K562 (cell line): ENCODE data around the gene HMGCL. TPM values are rescaled to one million over a fixed set of nuclear protein-coding genes. Genes with fewer than 3 reads are reported as not detected.

Source experiments
- ATAC-seq: fragments of 200-7000 bp; cut with Tn5 transposase; 3 replicates; pipeline ENCODE4 v1.9.1; 2020; ENCODE audit warnings: moderate library complexity
- BruUV-seq: library from RNA; stranded (reverse); fragments of 400-500 nt; replicated peaks from 2 replicates; lab custom pipeline; 2021; lab: Mats Ljungman, UMichigan
- CTCF ChIA-PET: fragments of 300-600 bp; formaldehyde crosslinking; extraction: SDS; loops from one replicate; lab custom pipeline; 2021; ENCODE audit warnings: low intra/inter-chr PET ratio; lab: Yijun Ruan, JAX
- POLR2A ChIA-PET: fragments of 300-600, 350-650 bp; sonication (Branson Sonifier 250); formaldehyde crosslinking; extraction: SDS; loops from one replicate; lab custom pipeline; 2021; ENCODE audit warnings: antibody characterized with exemption, inconsistent platforms; lab: Yijun Ruan, JAX
- DNase-seq, 4 experiments: peaks; one replicate each; pipeline versions ENCODE4 v3.0.0 to v3.0.0-alpha.2; 2011 to 2018; ENCODE audit warnings: low spot score in 3 of 4, mixed read lengths in 3 of 4; ENCODE audit errors: extremely low read depth in 1 of 4
- FAIRE-seq: peaks from 2 replicates; lab custom pipeline; 2011; peaks lifted over from hg19 to GRCh38; lab: Jason Lieb, UNC
- H2AFZ ChIP-seq: 2 replicates; pipeline ENCODE4 v1.6.0; 2011; ENCODE audit warnings: low read depth, low read length, control low read depth, inconsistent platforms
- H3K27ac ChIP-seq: fragments of 200-600 bp; 3 replicates; pipeline ENCODE4 v1.8.0; 2011; ENCODE audit warnings: low read depth, mild to moderate bottlenecking, control low read depth, inconsistent platforms, low read length, moderate library complexity, mixed read lengths; ENCODE audit errors: extremely low read depth
- H3K27me3 ChIP-seq, 2 experiments: fragments of 300-600 bp in 1 of 2; 2 replicates in 1 of 2; 3 replicates in 1 of 2; pipeline versions ENCODE4 v1.6.0 to v1.8.0; 2011; ENCODE audit warnings: inconsistent platforms in 2 of 2, low read length in 2 of 2, mild to moderate bottlenecking in 1 of 2, mixed read lengths in 1 of 2, moderate library complexity in 1 of 2; ENCODE audit not compliant: control insufficient read depth in 2 of 2, insufficient read depth in 2 of 2
- H3K36me3 ChIP-seq: fragments of 300-600 bp; 3 replicates; pipeline ENCODE4 v1.8.0; 2011; ENCODE audit warnings: mild to moderate bottlenecking, low read length, inconsistent platforms; ENCODE audit not compliant: control insufficient read depth, insufficient read depth
- H3K4me1 ChIP-seq, 2 experiments: fragments of 200-600 bp in 1 of 2; replicated peaks in 1 of 2; 2 replicates in 1 of 2; 3 replicates in 1 of 2; pipeline versions ENCODE4 v1.5.1 to v1.8.0; 2011; ENCODE audit warnings: inconsistent platforms in 2 of 2, low read length in 2 of 2, mild to moderate bottlenecking in 1 of 2, mixed read lengths in 1 of 2, moderate library complexity in 1 of 2; ENCODE audit not compliant: control insufficient read depth in 2 of 2, insufficient read depth in 2 of 2
- H3K4me2 ChIP-seq: 2 replicates; pipeline ENCODE4 v1.6.1; 2011; ENCODE audit warnings: low read length, control low read depth, inconsistent platforms, mixed read lengths; ENCODE audit not compliant: insufficient read depth
- H3K4me3 ChIP-seq: fragments of 200-600 bp; sonication (generic), shearing (Covaris generic); 2 replicates; pipeline ENCODE4 v1.5.1; 2016; ENCODE audit warnings: control low read depth, inconsistent platforms
- H3K79me2 ChIP-seq: fragments of 200-600 bp; 3 replicates; pipeline ENCODE4 v1.8.0; 2011; ENCODE audit warnings: low read length, inconsistent platforms; ENCODE audit not compliant: control insufficient read depth, insufficient read depth
- H3K9ac ChIP-seq, 2 experiments: 2 replicates each; pipeline versions ENCODE4 v1.6.0 to v1.6.1; 2011; ENCODE audit warnings: low read depth in 2 of 2, low read length in 2 of 2, control low read depth in 1 of 2, inconsistent platforms in 1 of 2, mild to moderate bottlenecking in 1 of 2, mixed read lengths in 1 of 2; ENCODE audit not compliant: insufficient read depth in 1 of 2
- H3K9me1 ChIP-seq: one replicate; pipeline ENCODE4 v1.6.0; 2011; ENCODE audit warnings: inconsistent platforms, mild to moderate bottlenecking, low read length, moderate library complexity; ENCODE audit not compliant: control insufficient read depth, insufficient read depth
- H3K9me3 ChIP-seq: replicated peaks from 2 replicates; pipeline ENCODE4 v1.5.1; 2011; ENCODE audit warnings: low read depth, low read length, inconsistent platforms; ENCODE audit not compliant: control insufficient read depth, insufficient read depth
- H4K20me1 ChIP-seq: replicated peaks from 2 replicates; pipeline ENCODE4 v1.6.1; 2011; ENCODE audit warnings: low read length, inconsistent platforms, mixed read lengths; ENCODE audit not compliant: control insufficient read depth, insufficient read depth
- C11orf30 ChIP-seq: fragments of 450-650 bp; IDR thresholded peaks from 2 replicates; pipeline ENCODE4 v1.6.1; 2016; ENCODE audit warnings: low read depth, mild to moderate bottlenecking
- E2F3 ChIP-seq: fragments of 250-450 bp; sonication (Bioruptor Pico); IDR thresholded peaks from 2 replicates; pipeline ENCODE4 v1.4.0; 2020; ENCODE audit warnings: mild to moderate bottlenecking
- GABPA ChIP-seq: fragments of 200-800 bp; sonication (Bioruptor generic); conservative IDR thresholded peaks from 2 replicates; pipeline ENCODE4 v1.6.1; 2016; ENCODE audit warnings: low read depth, missing genetic modification characterization, missing compliant biosample characterization
- GTF2F1 ChIP-seq: IDR thresholded peaks from 2 replicates; pipeline ENCODE4 v1.6.1; 2011; ENCODE audit warnings: low read depth, low read length, improper control_type of control experiment
- MCM2 ChIP-seq: fragments of 450-650 bp; IDR thresholded peaks from 2 replicates; pipeline ENCODE4 v1.6.1; 2017; ENCODE audit warnings: low read depth, mild to moderate bottlenecking
- MEF2A ChIP-seq: IDR thresholded peaks from 2 replicates; pipeline ENCODE4 v1.6.1; 2011; ENCODE audit warnings: low read depth, mild to moderate bottlenecking, low read length, moderate library complexity; ENCODE audit not compliant: control insufficient read depth
- NFATC3 ChIP-seq: fragments of 450-650 bp; IDR thresholded peaks from 2 replicates; pipeline ENCODE4 v1.6.1; 2017; ENCODE audit warnings: mild to moderate bottlenecking
- PHF21A ChIP-seq: fragments of 450-650 bp; IDR thresholded peaks from 2 replicates; pipeline ENCODE4 v1.6.1; 2017; ENCODE audit warnings: low read depth, borderline replicate concordance
- THRAP3 ChIP-seq: fragments of 450-650 bp; IDR thresholded peaks from 2 replicates; pipeline ENCODE4 v1.6.1; 2016; ENCODE audit warnings: mild to moderate bottlenecking, inconsistent platforms, borderline replicate concordance
- TRIM28 ChIP-seq: fragments of 450-650 bp; IDR thresholded peaks from 2 replicates; pipeline ENCODE4 v1.6.1; 2017
- ZNF316 ChIP-seq: fragments of 450-650 bp; IDR thresholded peaks from 2 replicates; pipeline ENCODE4 v1.6.1; 2016
- ZNF76 ChIP-seq: fragments of 250-450 bp; sonication (Bioruptor Pico); IDR thresholded peaks from 2 replicates; pipeline ENCODE4 v1.4.0; 2020; ENCODE audit warnings: mild to moderate bottlenecking, moderate library complexity, borderline replicate concordance
- WGBS: fragments of 100-300 bp; shearing (Covaris generic); methylation state at CpG from one replicate; pipeline ENCODE4 v1.1.6; 2016; ENCODE audit warnings: low coverage, mixed read lengths; ENCODE audit not compliant: insufficient coverage; ENCODE audit errors: missing lambda C conversion rate; 5-methylcytosine and 5-hydroxymethylcytosine counted together
- in situ Hi-C: fragments of 300-500 bp; cut with MboI; formaldehyde crosslinking; loops from 4 replicates; pipeline ENCODE4 v1.15.0; 2018; ENCODE audit warnings: inconsistent platforms, mixed read lengths
- intact Hi-C: fragments of 100-400 bp; cut with micrococcal nuclease; formaldehyde crosslinking; loops from 2 replicates; pipeline ENCODE4 v1.14.2; 2022
- polyA plus RNA-seq, 8 experiments: library from polyadenylated mRNA; depleted of rRNA in 4 of 8; stranded (reverse) in 5 of 8; unstranded in 3 of 8; fragments of >200 nt; fragmentation: Nextera tagmentation in 2 of 8; fragmentation: Illumina TruSeq in 1 of 8; extraction: Ambion mirVana in 2 of 8; extraction: Trizol in 1 of 8; gene quantifications; 2 replicates each; pipeline versions ENCODE4 v1.2.1 to v1.2.3, GENCODE V29; 2011 to 2014; ENCODE audit warnings: inconsistent platforms in 1 of 8, missing spikeins in 1 of 8
- total RNA-seq, 7 experiments: library from RNA; depleted of rRNA in 6 of 7; stranded (reverse); fragments of >200 nt in 6 of 7; fragmentation: Illumina TruSeq in 2 of 7; extraction: Trizol in 2 of 7; gene quantifications; 2 replicates each; pipeline versions ENCODE4 v1.2.1 to v1.2.3, GENCODE V29; 2011 to 2021; ENCODE audit warnings: low replicate concordance in 1 of 7
- TF ChIP-seq, protein P1 (sequence below): fragments of 250-450 bp; sonication (Bioruptor Pico); IDR thresholded peaks from 2 replicates; pipeline ENCODE4 v1.4.0; 2020; ENCODE audit warnings: mild to moderate bottlenecking, moderate library complexity

Gene HMGCL
- total and polyA plus RNA-seq, 9 of the 15 experiments (the other 6 are each of a cell fraction or from before 2014, with no cell fraction given): 18.0 to 82.2 (median 24.2) TPM

DNA sequence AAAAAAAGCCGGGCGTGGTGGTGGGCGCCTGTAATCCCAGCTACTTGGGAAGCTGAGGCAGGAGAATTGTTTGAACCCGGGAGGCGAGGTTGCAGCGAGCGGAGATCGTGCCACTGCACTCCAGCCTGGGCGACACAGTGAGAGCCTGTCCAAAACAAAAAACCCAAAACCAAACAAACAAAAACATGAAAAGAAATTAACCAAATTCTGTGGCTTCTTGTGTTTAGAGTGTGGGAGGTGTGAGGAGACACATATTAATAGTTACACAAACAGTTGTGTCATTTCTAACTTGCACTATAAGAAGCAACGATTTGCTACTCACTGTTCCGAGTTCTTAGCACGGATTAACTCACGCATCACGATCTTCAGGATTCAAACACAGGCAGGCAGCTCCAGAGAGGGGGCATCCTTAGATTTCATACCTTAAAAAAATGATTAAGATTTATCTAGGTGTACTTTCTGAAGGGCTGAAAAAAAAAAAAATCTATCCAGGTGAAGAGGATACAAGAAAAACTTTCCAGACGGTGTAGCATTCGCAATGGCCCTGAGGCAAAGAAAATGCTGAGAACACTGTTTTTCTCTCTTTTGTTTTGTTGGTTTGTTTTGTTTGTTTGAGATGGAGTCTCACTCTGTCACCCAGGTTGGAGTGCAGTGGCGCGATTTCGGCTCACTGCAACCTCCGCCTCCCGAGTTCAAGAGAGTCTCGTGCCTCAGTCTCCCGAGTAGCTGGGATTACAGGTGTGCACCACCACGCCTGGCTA lies 713 bp upstream of the HMGCL start:
- no peaks in the 10 kb centered on the region; the same call in 2 of the 3 replicates for H3K36me3 ChIP-seq
- H3K4me2 ChIP-seq: peak overlapping the region; percentile 100
- H2AFZ ChIP-seq: peak overlapping the region; percentile 93
- peak overlapping the region; percentile 8; the same call in 2 of the 3 replicates for H3K27ac ChIP-seq
- in situ Hi-C loops (no loop called here), intact Hi-C loops (no loop called here)
- H3K79me2 ChIP-seq: peaks cover 14% of the 10 kb centered on the region
- peaks cover 8 to 24% of the 10 kb centered on the region in 2 experiments; a peak in 4 of 5 replicates for H3K4me1 ChIP-seq
- ChIA-PET CTCF (no interaction called here), POLR2A (interaction anchor here (0.7 to 3.3 kb wide), 5 partner anchors 8 to 328 kb away, joined by 3 to 12 read pairs (median 3); no protein-coding TSS in a partner anchor)
- no peaks in the 10 kb centered on the region for H3K9me1 ChIP-seq
- H3K9ac ChIP-seq: peak overlapping the region; percentile 99; a peak in 3 of 4 replicates
- DNase-seq (no peak), ATAC-seq (0 out of 3 replicates have a peak, but pooled peaks have one; percentile 4), FAIRE-seq (peak; percentile 37)
- no peaks in the 10 kb centered on the region for H3K27me3 ChIP-seq
- peak overlapping the region; percentile 90 for H3K4me3 ChIP-seq
- no peaks in the 10 kb centered on the region for H3K9me3 ChIP-seq
- H4K20me1 ChIP-seq: no peaks in the 10 kb centered on the region
- TSS peak; percentile 77 for BruUV-seq
- 56% methylated on average over 21 of the region's 24 CpGs for WGBS
- TF ChIP-seq NFATC3 (0 out of 2 replicates have a peak, but pooled peaks have one; percentile 12), GTF2F1 (no peak), MEF2A (no peak), TRIM28 (0 out of 2 replicates have a peak, but pooled peaks have one; percentile 16), THRAP3 (peak; percentile 76; the same call in 1 of the 2 replicates), GABPA (tag) (0 out of 2 replicates have a peak, but pooled peaks have one; percentile 5), C11orf30 (peak; percentile 77), PHF21A (0 out of 2 replicates have a peak, but pooled peaks have one; percentile 7), ZNF316 (peak; percentile 85), ZNF76 (CRISPR knock-in tag) (no peak), E2F3 (no peak), MCM2 (no peak; the same call in 1 of the 2 replicates)
- TF ChIP-seq, protein P1, sequence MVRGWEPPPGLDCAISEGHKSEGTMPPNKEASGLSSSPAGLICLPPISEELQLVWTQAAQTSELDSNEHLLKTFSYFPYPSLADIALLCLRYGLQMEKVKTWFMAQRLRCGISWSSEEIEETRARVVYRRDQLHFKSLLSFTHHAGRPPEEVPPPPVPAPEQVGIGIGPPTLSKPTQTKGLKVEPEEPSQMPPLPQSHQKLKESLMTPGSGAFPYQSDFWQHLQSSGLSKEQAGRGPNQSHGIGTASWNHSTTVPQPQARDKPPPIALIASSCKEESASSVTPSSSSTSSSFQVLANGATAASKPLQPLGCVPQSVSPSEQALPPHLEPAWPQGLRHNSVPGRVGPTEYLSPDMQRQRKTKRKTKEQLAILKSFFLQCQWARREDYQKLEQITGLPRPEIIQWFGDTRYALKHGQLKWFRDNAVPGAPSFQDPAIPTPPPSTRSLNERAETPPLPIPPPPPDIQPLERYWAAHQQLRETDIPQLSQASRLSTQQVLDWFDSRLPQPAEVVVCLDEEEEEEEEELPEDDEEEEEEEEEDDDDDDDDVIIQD (CRISPR knock-in tag): no peak
